Mesothelial cell of epicardium (in vitro differentiated cells): ENCODE data around the gene CALHM1. TPM values are rescaled to one million over a fixed set of nuclear protein-coding genes. Genes with fewer than 3 reads are reported as not detected.

ENCODE experiments used
- DNase-seq, 2 experiments: peaks; one replicate each; pipeline ENCODE4 v3.0.0; 2021; ENCODE audit warnings: low spot score in 2 of 2; ENCODE audit not compliant: unreplicated experiment in 2 of 2
- H3K27ac Mint-ChIP-seq: 2 replicates; pipeline ENCODE4 v1.8.0; 2021; ENCODE audit warnings: mixed read lengths
- H3K27me3 Mint-ChIP-seq: 2 replicates; pipeline ENCODE4 v1.8.0; 2021; ENCODE audit warnings: low read depth, mixed read lengths
- H3K36me3 Mint-ChIP-seq: 2 replicates; pipeline ENCODE4 v1.8.0; 2021; ENCODE audit warnings: mixed read lengths
- H3K4me1 Mint-ChIP-seq: 2 replicates; pipeline ENCODE4 v1.8.0; 2021; ENCODE audit warnings: mixed read lengths
- H3K4me3 Mint-ChIP-seq: 2 replicates; pipeline ENCODE4 v1.8.0; 2021; ENCODE audit warnings: mild to moderate bottlenecking, moderate library complexity, mixed read lengths
- H3K9me3 Mint-ChIP-seq: 2 replicates; pipeline ENCODE4 v1.8.0; 2021; ENCODE audit warnings: mixed read lengths
- total RNA-seq: library from RNA; stranded (reverse); gene quantifications from 3 replicates; pipeline ENCODE4 v1.2.1, GENCODE V29; 2021
- TF ChIP-seq, protein P1 (sequence below): fragments of 200-600 bp; sonication (generic); IDR thresholded peaks from one replicate; pipeline ENCODE4 v1.5.0; 2021; ENCODE audit warnings: antibody characterized with exemption; ENCODE audit not compliant: unreplicated experiment

Gene CALHM1
- total RNA-seq, 1 donor from 2014 or later: not detected

DNA sequence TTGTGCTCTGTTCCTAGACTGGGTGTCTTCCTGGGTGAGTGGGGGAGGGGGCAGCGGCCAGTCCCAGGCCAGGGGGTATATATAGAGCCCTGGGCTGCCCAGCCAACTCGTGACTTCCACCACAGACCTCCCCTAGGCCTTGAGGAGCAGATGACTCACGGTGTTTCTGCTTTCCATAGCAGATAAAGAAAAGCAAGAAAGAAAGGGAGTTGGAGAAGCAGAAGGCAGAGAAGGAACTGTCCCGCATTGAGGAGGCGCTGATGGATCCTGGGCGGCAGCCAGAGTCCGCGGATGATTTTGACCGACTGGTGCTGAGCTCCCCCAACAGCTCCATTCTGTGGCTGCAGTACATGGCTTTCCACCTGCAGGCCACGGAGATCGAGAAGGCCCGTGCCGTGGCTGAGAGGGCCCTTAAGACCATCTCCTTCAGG, 16.7 kb downstream of the CALHM1 start:
- Mint-ChIP-seq H3K4me1 (no peaks in the 10 kb centered on the region), H3K9me3 (no peaks in the 10 kb centered on the region), H3K36me3 (peaks cover 54% of the 10 kb centered on the region), H3K4me3 (no peak overlapping the region), H3K27ac (no peak overlapping the region), H3K27me3 (no peaks in the 10 kb centered on the region)
- TF ChIP-seq, protein P1, sequence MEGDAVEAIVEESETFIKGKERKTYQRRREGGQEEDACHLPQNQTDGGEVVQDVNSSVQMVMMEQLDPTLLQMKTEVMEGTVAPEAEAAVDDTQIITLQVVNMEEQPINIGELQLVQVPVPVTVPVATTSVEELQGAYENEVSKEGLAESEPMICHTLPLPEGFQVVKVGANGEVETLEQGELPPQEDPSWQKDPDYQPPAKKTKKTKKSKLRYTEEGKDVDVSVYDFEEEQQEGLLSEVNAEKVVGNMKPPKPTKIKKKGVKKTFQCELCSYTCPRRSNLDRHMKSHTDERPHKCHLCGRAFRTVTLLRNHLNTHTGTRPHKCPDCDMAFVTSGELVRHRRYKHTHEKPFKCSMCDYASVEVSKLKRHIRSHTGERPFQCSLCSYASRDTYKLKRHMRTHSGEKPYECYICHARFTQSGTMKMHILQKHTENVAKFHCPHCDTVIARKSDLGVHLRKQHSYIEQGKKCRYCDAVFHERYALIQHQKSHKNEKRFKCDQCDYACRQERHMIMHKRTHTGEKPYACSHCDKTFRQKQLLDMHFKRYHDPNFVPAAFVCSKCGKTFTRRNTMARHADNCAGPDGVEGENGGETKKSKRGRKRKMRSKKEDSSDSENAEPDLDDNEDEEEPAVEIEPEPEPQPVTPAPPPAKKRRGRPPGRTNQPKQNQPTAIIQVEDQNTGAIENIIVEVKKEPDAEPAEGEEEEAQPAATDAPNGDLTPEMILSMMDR: no peak
- DNase-seq: no peak

DNA sequence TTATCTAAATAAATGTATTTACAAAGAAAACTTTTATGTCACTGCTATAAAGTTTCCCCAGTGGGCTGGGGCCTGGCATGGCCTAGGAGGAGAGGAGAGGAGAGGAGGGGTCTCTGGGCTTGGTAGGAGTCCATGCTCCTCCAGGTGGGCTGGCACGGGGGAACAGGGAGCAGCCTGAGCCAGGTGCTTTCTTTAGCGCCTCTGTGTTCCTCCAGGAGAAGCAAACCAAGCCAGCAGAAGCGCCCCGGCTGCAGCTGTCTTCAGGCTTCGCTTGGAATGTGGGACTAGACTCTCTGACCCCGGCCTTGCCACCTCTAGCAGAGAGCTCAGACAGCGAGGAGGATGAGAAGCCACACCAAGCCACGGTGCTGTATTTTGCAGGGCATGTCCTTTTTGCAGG, 17.1 kb downstream of the CALHM1 start:
- Mint-ChIP-seq H3K4me1 (no peaks in the 10 kb centered on the region), H3K27ac (no peak overlapping the region), H3K36me3 (peaks cover 56% of the 10 kb centered on the region), H3K4me3 (no peak overlapping the region), H3K9me3 (no peaks in the 10 kb centered on the region), H3K27me3 (no peaks in the 10 kb centered on the region)
- TF ChIP-seq, protein P1: no peak
- DNase-seq: no peak

DNA sequence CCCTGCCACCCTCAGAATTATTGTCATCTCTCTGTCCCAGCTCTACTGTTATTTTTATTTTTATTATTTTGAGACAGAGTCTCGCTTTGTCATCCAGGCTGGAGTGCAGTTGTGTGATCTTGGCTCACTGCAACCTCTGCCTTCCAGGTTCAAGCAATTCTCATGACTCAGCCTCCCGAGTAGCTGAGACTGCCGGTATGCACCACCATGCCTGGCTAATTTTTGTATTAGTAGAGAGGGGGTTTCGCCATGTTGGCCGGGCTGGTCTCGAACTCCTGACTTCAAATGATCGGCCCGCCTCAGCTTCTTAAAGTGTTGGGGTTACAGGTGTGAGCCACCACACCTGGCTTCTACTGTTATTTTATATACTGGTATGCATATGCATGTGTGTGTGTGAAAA, 17.5 kb downstream of the CALHM1 start:
- TF ChIP-seq, protein P1: no peak
- DNase-seq: no peak
- no peaks in the 10 kb centered on the region for H3K27me3 Mint-ChIP-seq
- H3K4me3 Mint-ChIP-seq: no peak overlapping the region
- H3K36me3 Mint-ChIP-seq: peaks cover 57% of the 10 kb centered on the region
- no peaks in the 10 kb centered on the region for H3K4me1 Mint-ChIP-seq
- no peak overlapping the region for H3K27ac Mint-ChIP-seq
- no peaks in the 10 kb centered on the region for H3K9me3 Mint-ChIP-seq

DNA sequence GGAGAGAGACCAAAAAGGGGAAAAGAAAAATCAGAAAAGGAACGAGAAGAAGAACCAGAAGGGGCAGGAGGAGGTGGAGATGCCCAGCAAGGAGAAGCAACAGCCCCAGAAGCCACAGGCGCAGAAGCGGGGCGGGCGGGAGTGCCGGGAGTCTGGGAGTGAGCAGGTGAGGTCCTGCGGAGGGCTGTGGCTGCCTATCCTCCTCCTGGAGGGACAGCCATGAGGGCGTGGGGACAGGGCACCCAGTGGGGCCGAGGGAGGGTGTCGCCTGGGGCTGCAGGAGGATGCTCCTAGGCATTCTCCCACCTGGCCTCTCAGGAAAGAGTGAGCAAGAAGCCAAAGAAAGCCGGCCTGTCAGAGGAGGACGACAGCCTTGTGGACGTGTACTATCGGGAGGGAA, 18.3 kb downstream of the CALHM1 start:
- H3K27ac Mint-ChIP-seq: no peak overlapping the region
- TF ChIP-seq, protein P1: no peak
- no peaks in the 10 kb centered on the region for H3K9me3 Mint-ChIP-seq
- H3K4me1 Mint-ChIP-seq: no peaks in the 10 kb centered on the region
- H3K36me3 Mint-ChIP-seq: peaks cover 56% of the 10 kb centered on the region
- H3K4me3 Mint-ChIP-seq: no peak overlapping the region
- DNase-seq: no peak
- H3K27me3 Mint-ChIP-seq: no peaks in the 10 kb centered on the region

DNA sequence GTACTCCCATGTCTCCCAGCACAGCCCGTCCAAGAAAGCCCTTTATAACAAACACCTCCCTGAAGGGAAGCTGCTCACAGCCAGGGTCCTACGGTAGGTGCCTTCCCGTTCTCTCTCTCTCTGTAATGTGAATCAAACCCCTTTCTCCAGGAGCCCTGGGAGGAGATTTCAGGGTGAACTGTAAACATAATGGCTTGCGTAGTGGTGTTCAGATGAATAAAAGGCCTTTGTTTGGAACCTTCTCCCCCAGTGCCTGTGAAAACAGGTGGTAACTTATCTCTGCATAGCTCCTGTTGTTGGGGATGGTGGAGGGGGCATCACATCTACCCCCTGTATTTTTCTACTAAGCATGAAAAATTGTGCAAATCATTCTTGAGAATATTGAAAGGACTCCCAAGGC, 18.9 kb downstream of the CALHM1 start:
- no peak overlapping the region for H3K4me3 Mint-ChIP-seq
- no peak overlapping the region for H3K27ac Mint-ChIP-seq
- TF ChIP-seq, protein P1: no peak
- no peak for DNase-seq
- no peaks in the 10 kb centered on the region for H3K4me1 Mint-ChIP-seq
- peaks cover 52% of the 10 kb centered on the region for H3K36me3 Mint-ChIP-seq
- H3K27me3 Mint-ChIP-seq: no peaks in the 10 kb centered on the region
- no peaks in the 10 kb centered on the region for H3K9me3 Mint-ChIP-seq

DNA sequence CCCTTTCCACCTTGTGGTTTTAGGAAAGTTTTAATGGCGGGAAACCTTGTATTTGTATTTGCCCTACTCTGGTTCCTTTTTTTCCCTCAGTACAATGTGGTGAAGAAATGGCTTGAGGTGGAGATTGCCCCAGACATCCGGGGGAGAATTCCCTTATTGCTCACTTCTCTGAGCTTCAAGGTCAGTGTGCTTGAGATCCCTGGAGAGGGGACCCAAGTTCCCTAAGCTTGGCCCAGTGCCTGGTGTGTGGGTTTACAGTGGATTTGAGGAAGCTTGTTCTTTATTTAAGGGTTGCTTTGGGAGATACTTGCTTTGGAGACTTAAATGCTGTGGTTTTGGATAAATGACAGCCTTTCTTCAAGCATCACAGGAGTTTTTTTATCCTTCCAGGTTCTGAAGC, 24.8 kb downstream of the CALHM1 start:
- no peak overlapping the region for H3K4me3 Mint-ChIP-seq
- no peaks in the 10 kb centered on the region for H3K9me3 Mint-ChIP-seq
- H3K4me1 Mint-ChIP-seq: no peaks in the 10 kb centered on the region

More for the DNA sequence above, 24.8 kb downstream of the CALHM1 start:
- Mint-ChIP-seq H3K27ac (no peak overlapping the region), H3K36me3 (peaks cover 48% of the 10 kb centered on the region), H3K27me3 (no peaks in the 10 kb centered on the region)
- TF ChIP-seq, protein P1: no peak
- DNase-seq: no peak
